Measurements from ENCODE around the gene CGNL1. TPM values are rescaled to one million over a fixed set of nuclear protein-coding genes. Genes with fewer than 3 reads are reported as not detected.

The CGNL1 gene
- total RNA-seq, 4 donors from 2014 or later = 1.6 to 3.3 (median 2.6) TPM

DNA sequence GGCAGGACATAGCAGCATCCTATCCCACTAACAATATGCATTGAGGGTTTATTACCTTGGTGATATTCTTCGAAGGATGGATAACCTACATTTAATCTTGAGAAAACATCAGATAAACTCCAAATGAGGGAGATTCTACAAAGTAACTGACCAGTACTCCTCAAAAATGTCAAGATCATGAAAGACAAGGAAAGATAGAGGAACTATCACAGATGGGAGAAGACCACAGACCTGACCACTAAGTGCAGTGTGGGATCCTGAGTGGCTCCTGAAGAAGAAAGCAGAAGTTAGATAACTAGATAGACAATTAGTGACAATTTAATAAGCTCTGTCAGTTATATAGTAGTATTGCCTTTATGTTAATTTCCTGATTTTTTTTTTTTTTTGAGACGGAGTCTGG is 17.7 kb upstream of the CGNL1 start:
- TF ChIP-seq, protein P1, sequence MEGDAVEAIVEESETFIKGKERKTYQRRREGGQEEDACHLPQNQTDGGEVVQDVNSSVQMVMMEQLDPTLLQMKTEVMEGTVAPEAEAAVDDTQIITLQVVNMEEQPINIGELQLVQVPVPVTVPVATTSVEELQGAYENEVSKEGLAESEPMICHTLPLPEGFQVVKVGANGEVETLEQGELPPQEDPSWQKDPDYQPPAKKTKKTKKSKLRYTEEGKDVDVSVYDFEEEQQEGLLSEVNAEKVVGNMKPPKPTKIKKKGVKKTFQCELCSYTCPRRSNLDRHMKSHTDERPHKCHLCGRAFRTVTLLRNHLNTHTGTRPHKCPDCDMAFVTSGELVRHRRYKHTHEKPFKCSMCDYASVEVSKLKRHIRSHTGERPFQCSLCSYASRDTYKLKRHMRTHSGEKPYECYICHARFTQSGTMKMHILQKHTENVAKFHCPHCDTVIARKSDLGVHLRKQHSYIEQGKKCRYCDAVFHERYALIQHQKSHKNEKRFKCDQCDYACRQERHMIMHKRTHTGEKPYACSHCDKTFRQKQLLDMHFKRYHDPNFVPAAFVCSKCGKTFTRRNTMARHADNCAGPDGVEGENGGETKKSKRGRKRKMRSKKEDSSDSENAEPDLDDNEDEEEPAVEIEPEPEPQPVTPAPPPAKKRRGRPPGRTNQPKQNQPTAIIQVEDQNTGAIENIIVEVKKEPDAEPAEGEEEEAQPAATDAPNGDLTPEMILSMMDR (IDR thresholded peaks at IDR 0.05; ENCODE audit: low read depth) = no peak

DNA sequence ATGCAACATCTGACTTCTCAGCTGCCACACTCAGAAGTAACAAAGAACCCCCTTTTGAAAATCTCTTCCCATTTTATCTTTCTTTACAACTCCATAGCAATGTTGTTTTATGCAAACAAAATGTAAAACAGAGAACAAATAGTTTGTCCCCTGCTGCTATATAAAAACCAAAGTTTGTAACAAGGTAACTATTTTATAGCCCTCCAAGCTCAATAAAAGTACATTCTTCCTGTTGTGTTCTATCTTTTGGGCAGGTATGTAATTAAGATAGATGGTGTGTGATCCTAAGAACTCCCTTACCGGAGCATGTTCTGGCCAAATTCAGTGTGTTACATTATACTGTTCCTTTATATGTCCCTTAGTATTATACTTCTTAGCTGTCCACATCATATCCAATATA is 12.6 kb upstream of the CGNL1 start:
- TF ChIP-seq, protein P1 (IDR thresholded peaks at IDR 0.05; ENCODE audit: low read depth) = no peak

DNA sequence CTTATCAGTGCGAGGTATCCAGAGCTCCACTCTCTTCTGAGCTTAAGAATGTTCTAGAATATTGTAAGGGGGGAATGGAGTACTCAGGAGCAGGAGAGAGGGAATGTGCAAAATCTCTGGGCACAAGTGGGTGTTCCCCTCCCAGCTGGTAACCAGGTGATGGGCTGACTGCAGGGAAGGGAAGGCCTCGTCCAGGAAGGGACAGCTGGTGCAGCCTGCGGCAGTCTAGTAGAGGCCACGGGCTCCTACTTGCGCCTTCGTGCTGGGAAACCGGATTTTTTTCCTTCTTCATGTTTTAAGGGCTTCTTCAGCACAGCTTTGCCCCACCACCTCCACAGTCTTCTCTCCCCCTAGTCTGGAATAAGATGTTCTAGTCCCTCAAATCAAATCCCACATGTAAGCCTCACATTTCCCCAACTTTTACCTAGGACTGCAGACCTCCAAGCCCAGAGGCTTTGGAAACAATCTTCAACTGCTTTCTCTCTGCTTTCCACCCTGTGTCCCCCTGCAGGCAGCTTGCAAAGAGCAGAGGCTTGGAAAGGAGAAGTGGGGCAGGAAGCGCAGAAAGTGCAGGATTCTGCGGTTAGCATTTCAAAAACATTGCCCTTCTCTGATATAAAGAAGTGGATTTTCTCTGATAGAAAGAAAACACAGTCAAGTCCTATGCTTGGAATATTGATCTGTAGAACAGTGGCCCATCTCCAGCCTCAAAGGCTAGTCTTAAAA is 11.9 kb upstream of the CGNL1 start:
- TF ChIP-seq, protein P1 (IDR thresholded peaks at IDR 0.05; ENCODE audit: low read depth) = no peak

DNA sequence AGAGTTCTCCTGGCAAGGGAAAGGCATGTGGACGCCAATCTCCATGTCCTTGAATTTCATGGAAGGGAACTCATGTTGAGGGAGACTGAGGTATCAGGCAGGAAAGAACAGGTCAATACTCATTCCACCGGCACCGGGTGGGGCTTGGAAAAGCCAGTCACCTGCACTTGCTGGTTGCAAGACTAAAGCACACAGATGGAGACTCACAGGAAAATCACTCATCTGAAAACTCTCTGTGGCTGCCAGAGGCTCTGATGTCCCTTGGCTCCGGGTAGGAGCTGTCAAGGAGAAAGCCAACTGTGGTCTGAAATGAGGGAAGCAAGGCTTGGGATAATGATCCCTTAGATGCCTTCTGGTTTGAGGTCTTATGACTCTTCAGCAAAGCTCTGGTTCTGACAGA is 8.7 kb upstream of the CGNL1 start:
- TF ChIP-seq, protein P1 (IDR thresholded peaks at IDR 0.05; ENCODE audit: low read depth) = no peak

DNA sequence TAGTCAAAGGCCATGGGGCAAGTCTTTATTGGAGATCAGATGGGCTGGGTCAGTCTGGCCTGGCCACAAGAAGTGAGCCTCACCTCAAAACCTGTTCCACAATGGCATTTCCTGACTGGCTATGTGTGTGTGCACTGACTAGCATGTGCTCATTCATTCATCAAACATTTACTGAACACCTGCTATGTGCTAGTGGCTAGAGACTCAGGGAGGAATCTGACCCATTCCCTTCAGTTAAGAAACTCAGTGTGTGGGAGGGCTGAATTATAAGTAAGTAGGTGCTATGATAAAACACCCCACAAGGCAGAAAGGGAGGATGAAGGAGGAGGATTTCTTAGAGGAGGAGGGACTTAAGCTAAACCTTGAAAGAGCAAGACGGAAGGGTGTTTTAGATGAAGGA is 5.4 kb upstream of the CGNL1 start:
- TF ChIP-seq, protein P1 (IDR thresholded peaks at IDR 0.05; ENCODE audit: low read depth) = no peak

DNA sequence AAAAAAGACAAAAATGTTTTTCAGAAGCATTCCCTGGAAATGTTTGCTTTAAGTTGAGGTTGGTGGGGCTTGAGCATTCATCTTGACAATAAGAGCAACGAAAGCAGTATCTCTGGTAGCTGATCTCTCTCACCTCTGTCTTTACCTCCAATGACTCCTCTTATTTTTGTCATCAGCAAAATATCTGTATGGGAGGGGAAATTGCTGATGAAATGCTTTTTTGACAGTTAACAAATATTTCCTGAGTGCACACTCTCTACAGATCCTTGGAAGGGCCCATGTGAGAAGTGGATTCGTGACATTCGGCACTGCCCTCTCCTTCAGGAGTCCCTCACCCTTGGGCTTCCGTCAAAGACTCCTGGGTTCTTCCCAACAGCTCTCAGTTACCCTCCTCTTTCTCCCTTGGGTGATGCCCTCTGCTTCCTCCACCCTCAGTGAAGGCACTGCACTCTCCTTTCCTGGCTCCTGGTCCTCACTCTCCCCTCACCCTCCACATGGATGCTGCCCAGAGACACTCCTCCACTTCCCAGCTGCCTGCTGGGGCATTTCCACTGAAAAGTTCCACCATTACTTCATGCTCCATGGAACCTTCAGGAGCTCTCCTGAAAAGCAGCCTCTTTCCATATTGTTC is 2.9 kb upstream of the CGNL1 start:
- TF ChIP-seq, protein P1 (IDR thresholded peaks at IDR 0.05; ENCODE audit: low read depth) = no peak

DNA sequence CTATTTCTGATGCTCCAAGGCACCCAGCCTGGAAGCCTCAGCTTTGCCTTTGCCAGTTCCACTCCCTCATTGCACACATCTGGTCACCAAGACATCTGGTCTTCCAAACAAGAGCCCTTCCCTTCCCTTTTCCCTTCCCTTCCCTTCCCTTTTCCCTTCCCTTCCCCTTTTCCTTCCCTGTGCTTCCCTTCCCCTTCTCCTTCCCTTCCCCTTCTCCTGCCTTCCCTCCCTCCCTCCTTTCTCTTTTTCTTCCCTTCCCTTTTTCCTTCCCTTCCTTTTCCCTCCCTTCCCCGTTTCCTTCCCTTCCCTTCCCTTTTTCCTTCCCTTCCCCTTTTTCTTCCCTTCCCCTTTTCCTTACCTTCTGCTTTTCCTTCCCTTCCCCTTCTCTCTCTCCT is 2.4 kb upstream of the CGNL1 start:
- TF ChIP-seq, protein P1 (IDR thresholded peaks at IDR 0.05; ENCODE audit: low read depth) = no peak
